Upper lobe of left lung (tissue), 4 donors: ENCODE results near the gene KIRREL3.

ENCODE experiments used
- POLR2A ChIP-seq, 4 donors: fragments of 450-650 bp; IDR thresholded peaks; one replicate each; pipeline ENCODE4 v1.5.1; 2016 to 2017; ENCODE audit warnings: antibody characterized with exemption in 4 of 4, mild to moderate bottlenecking in 2 of 4
- POLR2AphosphoS5 ChIP-seq, 2 donors: sonication (generic); formaldehyde crosslinking; IDR thresholded peaks; one replicate each; pipeline ENCODE4 v1.5.1; 2017; ENCODE audit warnings: antibody characterized with exemption in 2 of 2

DNA sequence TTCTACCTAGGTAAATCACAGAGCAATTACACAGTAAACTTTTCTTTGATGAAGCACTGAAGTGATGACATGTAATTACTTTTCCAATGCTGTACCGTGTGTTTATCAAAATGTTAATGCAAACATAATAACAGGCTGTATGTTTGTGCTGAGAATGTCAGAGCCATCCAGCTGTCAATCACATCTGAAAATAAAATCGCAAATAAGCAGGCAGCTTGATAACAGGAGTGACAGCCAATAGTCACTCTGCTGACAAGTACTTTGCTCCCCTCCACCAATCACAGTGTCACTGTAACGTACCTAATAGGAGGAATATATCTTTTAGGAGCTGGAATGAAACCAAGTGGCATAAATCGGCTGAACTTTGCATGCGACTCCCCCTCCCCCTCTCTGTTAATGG lies 119.7 kb downstream of the KIRREL3 start:
- TF ChIP-seq POLR2A (IDR thresholded peaks at IDR 0.05): no peak
- TF ChIP-seq POLR2AphosphoS5 (IDR thresholded peaks at IDR 0.05): no peak
